ENCODE data around the gene ELF5.

The ELF5 gene

DNA sequence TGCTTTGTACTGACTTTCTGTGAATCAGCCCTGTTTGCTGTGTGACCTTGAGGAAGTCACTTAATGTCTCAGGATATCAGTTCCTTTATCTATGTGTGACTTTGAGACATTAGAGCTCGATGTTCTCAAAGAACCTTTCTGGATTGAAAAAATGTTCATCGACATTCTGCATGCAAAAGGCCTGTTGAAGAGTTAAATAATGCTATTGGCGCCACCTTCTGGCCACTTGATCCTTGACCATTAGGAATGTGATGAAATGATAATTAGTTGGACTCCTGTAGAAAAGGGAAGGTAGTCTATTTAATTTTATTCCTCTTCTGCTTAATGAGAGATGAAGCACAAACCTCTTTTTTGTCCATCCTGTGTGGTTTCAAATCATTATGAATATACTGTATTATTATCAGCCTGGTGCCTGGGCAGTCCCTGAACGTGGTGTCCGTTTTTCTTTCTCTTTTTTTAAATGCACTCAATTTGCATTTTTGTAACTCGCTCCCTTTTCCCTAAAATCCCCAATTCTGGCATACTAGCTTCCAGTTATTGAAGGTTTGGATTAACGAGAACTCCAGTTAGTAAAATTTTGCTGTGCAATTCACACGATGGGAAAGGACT is 20.7 kb downstream of the ELF5 start:
- no peak for DNase-seq (ENCODE audit: low read depth)

DNA sequence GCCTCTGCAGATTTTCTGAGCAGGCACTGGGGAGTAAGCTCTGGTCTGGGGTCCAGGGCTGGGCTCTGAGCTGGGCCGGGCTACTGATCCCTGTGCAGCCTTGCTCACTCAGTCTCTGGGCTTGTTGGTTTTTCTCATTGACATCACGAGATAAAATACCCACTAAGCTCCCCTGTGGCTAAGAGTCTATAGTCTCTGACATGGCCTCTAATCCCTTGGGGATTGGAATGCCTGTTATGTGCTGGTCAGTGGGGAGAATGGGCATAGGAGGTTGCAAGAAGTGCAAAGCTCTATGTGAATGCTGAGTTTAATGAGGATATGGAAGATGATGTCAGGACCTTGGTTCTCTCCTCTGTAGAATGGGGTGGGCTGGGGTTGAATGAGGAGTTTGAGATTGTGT is 23.3 kb downstream of the ELF5 start:
- no peak for DNase-seq (ENCODE audit: low read depth)

DNA sequence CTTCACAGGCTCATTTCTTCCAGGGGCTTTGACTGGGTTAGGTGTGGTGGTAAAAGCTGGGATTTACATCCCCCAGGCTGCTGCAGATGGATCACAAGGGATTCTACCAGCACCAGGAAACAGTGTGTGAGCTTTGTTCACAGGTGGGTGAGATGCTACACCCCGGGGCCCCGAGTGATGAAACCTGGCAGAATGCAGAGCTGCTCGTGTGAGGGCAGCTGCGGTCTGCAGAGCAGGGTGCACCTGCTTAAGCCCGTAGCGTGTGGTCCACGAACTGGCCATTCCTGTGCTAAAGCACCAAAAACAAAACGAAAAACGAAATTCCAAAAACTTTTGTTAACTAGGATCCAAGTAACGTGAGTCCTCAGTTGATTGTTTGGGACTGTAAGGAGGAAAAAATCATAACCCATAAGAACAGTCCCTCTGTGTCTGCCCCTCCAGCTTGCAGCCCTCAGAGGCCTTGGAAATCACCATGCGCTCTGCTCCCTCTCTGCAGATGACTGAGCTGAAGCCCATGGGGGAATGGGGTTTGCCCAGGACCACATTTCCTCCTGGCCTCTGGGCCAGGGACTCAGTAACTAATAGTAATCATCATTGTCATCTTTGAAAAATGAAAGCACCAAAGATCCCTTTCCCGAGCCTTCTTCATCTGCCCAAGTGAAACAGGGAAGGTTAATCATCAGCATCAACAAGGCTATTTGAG is 24.6 kb downstream of the ELF5 start:
- no peak for DNase-seq (ENCODE audit: low read depth)

DNA sequence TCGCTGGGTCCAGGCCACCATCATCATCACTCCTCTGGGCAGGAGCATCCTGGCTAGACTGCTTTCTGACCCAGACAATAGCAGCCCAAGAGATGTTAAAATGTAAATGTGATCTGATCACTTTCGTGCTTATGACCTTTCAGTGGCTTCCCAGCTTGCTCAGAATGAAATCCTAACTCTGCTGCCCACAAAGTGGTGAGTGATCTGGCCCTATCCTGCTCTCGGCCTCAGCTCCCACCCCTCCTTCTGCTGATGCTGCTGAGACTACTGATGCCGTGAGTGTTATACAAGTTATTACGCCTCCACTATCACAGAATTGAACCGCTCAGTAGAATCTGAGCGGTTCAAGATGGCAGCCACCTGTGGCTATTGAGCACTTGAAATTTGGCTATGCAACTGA is 26.2 kb downstream of the ELF5 start:
- no peak for DNase-seq (ENCODE audit: low read depth)

DNA sequence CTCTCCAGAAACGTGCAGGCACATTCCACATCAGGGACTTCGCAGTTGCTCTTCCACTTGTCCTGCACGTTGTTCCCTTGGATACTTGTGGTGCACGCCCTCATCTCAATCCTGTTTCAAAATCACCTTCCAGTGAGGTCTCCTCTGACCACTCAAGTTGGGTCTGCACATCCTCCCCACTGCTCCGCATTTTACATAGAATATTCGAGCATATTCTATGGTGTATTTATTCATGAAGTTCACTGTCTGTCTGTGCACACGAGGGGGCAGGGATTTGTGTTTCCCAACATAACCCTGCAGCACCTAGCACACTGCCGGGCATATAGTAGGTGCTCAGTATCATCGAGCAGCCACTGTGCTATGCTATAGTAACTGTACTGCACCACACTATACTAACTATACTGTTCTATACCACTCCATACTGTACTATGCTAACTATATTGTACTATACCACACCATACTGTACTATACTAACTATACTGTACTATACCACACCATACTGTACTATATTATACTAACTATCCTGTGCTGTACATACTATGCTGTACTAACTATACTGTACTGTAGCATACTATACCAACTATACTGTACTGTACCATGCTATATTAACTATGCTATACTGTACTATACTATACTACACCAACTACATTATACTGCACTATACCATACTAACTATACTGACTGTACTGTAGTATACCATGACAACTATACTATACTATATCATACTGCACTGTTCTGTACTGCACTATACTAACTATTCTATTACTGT is 30.3 kb downstream of the ELF5 start:
- no peak for DNase-seq (ENCODE audit: low read depth)

DNA sequence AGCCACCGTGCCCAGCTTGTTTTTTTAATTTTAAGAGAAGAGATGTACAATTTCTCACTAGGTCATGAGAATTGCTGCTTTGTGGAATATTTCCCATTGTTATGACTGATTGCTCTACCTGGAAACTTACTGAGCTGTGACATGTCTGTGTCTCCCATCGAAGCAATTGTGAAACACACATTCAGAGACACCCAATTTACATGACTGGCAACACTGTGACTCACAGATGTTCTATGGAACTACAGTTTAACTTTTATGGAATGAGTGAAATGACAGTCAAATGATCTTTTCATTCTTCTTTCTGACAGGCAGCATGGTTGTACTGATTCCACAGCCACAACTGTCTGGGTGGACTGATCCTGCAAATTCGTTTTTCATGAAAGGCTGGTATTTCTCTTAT is 32.3 kb downstream of the ELF5 start:
- DNase-seq (ENCODE audit: low read depth) = no peak

DNA sequence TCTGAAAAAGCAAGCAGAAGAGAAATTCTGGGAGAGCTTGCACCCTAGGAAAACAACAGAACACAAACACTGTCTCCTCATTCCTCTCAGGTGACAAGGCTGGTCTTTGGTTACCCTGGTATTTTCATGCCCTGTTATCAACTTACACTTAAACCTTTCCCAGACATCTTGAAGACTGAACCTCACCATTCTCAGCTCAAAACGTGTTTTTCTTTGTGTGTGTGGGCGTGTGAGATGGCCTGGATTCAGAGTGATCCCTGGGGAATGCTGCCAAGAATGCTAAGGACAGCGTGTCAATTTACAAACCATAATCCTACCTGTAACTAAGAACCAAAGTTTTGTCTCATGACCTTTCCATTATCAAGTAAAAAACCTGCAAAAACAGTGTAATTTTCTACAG is 33.3 kb downstream of the ELF5 start:
- no peak for DNase-seq (ENCODE audit: low read depth)

DNA sequence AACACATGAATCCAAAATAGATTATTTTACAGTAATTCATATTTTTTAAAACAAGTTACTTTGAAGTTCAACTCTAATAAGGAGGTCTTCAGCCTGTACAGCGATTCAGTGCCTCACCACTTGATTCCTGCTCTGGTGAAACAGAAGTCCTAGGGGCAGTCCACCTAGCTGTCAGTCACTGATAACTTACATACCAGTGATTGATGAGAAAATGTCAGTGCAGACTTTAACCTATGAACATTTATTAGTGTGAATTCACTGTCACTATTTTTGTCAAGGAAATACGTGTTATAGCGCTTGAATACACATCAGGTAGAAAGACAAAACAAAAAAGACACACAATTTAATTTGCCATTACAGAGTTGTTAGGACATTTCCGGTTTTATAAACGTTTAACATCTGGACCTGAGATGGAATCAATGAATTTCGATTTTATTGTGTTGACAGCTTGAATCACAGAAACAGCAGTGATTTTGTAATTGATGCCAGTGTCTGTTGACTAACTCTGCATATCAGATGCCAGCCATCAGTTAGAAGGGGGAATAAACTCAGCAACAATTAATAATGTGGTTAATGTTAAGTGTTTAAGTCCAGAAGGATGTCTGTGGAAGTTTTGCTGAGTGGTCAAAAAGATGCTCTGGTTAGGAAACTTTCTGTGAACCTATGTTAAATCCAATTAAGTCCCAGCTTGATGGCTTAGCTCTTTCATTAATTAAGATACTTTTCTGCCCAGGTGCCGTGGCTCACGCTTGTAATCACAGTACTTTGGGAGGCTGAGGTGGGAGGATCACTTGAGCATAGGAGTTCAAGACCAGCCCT is 34.5 kb downstream of the ELF5 start:
- no peak for DNase-seq (ENCODE audit: low read depth)

DNA sequence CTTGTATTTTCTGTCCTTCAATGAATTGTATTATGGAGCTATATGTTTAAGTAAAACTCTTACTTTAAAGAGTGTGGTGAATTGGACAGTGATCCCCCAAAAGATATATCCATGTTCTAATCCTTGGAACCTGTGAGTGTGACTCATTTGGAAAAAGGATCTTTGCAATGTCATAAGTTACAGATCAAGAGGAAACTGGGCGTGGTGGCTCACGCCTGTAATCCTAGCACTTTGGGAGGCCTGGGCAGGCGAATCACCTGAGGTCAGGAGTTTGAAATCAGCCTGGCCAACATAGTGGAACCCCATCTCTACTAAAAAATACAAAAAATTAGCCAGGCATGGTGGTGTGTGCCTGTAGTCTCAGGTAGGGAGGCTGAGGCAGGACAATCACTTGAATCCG is 36.7 kb downstream of the ELF5 start:
- no peak for DNase-seq (ENCODE audit: low read depth)

DNA sequence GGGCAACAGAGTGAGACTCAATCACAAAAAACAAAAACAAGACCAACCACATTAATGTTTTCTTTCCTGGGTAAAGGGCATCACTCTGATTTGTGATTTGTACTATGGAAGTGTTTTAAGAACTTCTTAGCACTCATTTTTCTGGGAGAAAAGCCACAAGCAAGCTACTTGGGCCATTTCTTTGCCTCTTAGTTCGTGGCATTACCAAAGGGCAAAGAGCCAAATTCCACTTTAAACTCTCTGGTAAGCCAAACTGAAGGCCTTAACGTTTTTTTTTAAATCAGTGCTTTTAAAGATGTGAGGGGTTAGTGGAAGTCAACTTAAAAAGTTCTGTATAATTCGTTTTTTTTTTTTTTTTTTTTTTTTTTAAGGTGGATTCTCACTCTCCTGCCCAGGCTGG is 37.9 kb downstream of the ELF5 start:
- no peak for DNase-seq (ENCODE audit: low read depth)

DNA sequence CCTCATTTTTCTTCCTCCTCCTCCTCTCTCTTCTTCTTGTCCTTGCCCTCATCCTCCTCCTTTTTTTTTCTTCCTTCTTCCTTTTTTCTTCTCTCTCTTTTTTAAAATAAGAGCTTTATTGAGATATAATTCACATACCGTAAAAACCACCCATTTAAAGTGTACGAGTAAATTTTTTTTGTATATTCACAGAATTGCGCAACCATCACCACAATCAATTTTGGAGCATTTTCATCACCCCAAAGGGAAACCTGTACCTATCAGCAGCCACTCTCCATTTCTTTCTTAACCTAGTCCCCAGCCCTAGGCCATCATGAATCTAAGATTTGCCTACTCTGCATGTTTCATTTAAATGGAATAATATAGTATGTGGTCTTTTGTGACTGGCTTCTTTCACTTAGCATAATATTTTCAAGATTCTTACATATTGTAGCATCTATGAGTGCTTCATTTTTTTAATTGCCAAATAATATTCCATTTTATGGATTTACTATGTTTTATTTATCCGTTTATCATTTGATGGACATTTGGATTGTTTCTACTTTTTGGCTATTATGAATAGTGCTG is 39.9 kb downstream of the ELF5 start:
- no peak for DNase-seq (ENCODE audit: low read depth)

DNA sequence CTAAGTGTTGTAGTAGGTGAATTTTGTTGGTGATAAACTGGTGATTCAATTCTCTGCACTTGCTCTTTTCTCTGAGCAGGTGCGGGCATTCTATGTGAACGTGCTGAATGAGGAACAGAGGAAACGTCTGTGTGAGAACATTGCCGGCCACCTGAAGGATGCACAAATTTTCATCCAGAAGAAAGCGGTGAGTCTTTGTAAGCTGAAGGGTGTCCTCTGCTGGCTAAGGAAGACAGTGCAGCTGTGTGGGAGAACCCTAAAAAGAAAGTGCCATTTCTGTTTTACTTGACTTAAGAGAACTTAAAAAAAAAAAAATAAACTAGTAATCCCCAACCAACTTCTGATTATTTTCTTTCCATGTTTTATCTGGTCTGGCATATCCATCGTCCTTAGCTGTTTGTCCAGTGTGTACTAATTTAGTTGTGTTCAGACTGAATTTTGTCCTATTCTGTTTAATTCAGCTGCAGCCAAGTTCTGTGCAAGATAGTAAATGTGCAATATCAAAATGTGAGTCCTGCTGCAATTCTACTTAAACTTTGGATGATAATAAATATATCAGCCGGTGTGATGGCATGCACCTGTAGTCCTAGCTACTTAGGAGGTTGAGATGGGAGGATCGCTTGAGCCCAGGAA is 45.3 kb downstream of the ELF5 start:
- no peak for DNase-seq (ENCODE audit: low read depth)

DNA sequence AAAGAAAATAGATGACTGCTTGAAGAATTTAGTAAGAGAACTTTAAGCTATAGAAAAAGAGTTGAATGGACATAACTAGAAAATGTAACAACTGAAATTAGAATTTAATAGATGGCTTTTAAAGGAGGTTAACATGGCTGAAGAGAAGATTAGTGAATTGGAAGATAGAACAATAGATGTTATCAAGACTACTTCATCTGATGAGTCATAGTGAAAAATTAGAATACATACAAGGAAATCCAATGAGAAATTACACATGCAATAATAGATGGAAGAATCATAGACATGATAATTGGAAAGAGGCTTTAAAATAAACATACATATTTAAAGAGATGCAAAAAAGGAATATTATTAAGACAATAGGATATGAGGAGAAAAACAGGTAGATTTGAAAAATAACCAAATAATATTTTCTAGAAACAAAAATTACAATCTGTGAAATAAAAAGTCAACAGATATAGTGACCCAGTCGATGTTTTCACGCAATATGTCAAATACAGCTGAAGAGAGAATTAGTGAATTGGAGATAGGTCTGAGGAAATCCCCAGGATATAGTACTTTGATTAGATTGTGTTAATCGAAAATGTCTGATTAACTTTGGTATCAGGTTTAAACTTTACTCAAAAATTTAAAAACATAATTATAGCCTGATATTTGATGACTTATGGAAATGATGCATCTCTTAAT is 46.6 kb downstream of the ELF5 start:
- no peak for DNase-seq (ENCODE audit: low read depth)

DNA sequence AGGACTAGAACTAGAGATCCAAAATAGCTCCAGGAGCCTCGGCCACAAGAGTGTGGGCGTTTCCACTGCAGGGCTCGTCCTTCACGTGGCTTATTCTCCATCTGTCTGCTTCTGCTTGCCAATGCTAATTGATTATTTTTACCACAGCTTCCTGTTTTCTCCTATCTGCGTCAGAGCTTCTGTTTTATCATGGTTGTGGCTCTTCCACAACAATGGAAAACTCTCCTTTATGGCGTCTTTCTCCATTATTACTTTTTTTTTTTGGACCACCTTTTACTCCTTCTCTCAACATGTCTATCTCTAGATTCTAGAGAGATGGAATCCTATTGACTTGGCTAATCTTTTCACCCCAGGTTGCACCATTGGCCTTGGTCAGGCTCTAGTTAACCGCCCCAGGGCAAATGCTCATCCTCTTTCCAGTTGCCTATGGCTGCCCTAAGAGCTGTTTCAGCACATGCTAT is 49.0 kb downstream of the ELF5 start:
- DNase-seq (ENCODE audit: low read depth) = no peak

DNA sequence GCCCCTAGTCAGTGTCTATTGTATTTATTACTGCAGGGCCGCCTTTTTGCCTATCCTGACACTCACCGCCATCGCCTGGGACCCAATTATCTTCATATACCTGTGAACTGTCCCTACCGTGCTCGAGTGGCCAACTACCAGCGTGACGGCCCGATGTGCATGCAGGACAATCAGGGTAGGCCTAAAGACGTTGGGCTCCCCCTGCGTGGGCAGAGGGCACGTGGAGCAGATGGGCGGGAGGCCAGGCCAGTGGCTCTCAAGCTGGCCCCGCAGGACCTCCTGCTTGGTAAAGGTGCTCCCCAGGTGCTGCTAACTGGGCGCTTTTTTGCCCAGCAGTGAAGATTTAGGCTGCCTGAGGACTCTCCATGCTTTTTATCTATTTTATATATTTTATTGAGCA is 52.4 kb downstream of the ELF5 start:
- DNase-seq (ENCODE audit: low read depth) = no peak

DNA sequence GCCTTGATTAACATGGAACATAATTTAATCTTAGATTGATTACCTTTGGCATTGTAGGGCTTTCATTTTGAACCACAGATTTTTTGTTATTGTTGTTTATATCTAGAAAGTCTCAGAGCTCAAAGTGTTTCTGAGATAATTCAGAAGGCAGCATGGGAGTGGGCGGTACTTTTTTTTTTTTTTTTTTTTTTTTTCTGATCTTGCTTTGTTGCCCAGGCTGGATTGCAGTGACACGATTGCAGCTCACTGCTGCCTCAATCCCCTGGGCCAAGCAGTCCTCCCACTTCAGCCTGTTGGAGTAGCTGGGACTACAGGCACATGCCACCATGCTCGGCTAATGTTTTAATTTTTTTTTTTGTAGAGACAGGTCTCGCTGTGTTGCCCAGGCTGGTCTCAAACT is 53.3 kb downstream of the ELF5 start:
- no peak for DNase-seq (ENCODE audit: low read depth)

DNA sequence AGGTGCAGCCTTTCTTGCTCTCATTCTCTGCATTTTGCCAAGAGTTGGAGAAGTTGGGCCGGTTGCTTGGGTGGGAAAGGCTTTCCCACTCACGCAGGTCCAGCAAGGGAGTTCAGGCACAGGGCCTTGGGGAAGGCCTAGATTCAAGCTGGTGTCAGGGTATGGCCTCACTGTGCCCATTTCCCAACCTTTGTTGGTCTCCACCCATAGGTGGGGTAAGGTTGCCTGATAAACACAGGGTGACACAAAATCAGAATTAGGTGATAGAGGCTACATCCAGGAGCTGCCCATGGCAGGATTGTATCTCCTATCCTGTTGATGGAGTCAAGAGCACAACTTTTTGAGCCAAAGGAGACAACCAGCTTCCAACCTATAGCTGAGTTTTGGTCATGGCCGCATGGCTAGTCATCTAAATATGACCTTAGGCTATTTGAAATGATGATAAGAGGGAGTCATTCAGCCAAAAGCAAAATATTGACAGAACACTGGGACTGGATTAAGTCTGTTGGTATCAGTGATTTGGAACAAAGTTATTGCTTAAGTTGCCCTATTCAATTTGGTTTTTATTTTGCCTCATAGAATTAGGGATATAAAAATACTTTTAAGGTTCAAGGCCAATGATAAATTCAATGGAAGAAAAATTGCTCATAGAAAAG is 54.0 kb downstream of the ELF5 start:
- no peak for DNase-seq (ENCODE audit: low read depth)

DNA sequence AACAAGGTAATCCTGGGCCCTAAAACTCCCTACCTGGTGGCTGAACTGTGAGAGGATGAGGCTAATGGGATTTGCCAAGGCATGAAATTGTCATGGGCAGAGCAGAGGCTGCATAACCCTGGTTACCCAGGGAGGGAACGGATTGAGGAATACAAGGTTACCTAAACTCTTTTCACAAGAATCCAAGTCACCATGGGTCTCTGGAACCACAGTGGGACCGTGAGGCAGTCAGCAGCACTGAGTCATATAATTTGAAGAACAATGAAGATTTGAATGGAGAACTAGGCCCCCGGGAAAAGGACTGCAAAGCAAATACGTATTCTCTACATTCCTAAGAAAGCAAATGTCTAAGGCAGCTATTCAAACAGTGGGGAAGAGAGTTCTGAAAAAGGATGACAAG is 55.1 kb downstream of the ELF5 start:
- DNase-seq (ENCODE audit: low read depth) = no peak

DNA sequence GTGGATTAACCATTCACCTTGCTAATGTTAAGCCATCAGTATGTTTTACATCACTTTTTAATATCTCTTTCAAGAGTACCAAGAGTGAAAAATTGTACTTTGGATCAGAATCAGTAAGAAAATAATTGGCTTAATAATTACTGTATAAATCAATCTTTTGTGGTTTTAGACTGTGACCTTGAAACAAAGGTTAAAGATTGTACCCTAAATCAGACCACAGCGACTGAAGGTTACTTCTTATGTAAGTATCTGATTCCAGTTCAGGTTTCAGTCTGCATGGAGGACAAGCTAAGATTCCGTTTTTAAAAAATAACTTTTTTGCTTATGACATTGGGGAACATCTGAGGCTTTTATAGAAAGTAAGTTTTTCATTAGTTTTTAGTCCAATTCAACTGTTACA is 56.0 kb downstream of the ELF5 start:
- DNase-seq (ENCODE audit: low read depth) = no peak

DNA sequence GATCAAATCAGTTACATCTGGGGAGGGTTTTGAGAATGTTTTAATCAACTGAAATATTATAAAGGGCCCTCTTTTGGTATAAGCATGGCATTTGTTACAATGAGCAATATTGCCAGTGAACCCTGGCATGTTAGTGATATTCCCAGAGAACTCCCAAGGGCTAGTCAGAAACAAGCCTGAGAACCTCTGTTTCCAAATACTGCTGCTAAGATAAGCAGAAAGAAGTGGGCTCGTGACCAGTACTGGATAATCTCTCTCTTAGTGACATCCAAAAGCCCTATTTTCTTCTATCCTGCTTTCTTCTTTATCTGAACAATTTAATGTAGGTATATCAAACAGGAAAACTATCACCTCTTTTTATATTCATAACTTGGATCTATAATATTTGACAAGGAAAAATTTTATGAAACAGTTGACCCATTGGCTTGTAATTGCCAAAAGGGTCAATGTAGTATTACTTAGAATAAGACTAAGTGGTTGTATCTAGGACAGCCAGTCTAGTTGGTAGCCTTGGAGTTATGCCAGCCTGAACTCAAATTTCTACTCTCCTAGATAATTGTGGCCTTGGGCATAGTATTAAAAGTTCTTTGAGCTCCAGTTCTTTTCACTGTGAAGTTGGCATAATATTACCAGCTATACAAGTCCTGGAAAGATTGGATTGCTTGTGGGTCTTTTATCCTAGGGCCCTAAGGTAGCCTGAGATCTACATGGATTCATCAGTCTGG is 59.1 kb downstream of the ELF5 start:
- DNase-seq (ENCODE audit: low read depth) = no peak
